Activated effector memory CD4-positive, alpha-beta T cell treated with Interleukin-2 at 50 U/mL for 16 hours (primary cell): ENCODE results near the gene CARD11.
A peak's percentile ranks its signal among the peaks of the same experiment; 100 is the strongest.

Source experiments
- DNase-seq: peaks from one replicate; pipeline ENCODE4 v3.0.0-alpha.2; 2020

The CARD11 gene

GRCh38 chr7:2894118-2894940 is 149.3 kb downstream of the CARD11 start:
- peak; percentile 38 for DNase-seq

- DNase-seq: no peak
These were observed 150.2 kb downstream of the CARD11 start for GRCh38 chr7:2893411-2893861.

GRCh38 chr7:2892549-2892948 is 151.1 kb downstream of the CARD11 start:
- no peak for DNase-seq

- no peak for DNase-seq
These were observed 155.9 kb downstream of the CARD11 start for GRCh38 chr7:2887816-2888215.

- peak; percentile 20 for DNase-seq
These were observed 156.8 kb downstream of the CARD11 start for GRCh38 chr7:2886900-2887299.

GRCh38 chr7:2886391-2886790 is 157.3 kb downstream of the CARD11 start:
- no peak for DNase-seq

GRCh38 chr7:2884161-2884560 is 159.5 kb downstream of the CARD11 start:
- no peak for DNase-seq

- DNase-seq: no peak
These were observed 160.6 kb downstream of the CARD11 start for GRCh38 chr7:2883101-2883500.

GRCh38 chr7:2882111-2882510 is 161.6 kb downstream of the CARD11 start:
- no peak for DNase-seq

- DNase-seq: no peak
These were observed 162.7 kb downstream of the CARD11 start for GRCh38 chr7:2880874-2881533.

- DNase-seq: no peak
These were observed 163.6 kb downstream of the CARD11 start for GRCh38 chr7:2880051-2880450.

- no peak for DNase-seq
These were observed 164.3 kb downstream of the CARD11 start for GRCh38 chr7:2879354-2879753.

- no peak for DNase-seq
These were observed 165.4 kb downstream of the CARD11 start for GRCh38 chr7:2878306-2878705.

GRCh38 chr7:2876031-2876731 is 167.5 kb downstream of the CARD11 start:
- DNase-seq: no peak

- DNase-seq: no peak
These were observed 169.7 kb downstream of the CARD11 start for GRCh38 chr7:2873686-2874551.

- DNase-seq: no peak
These were observed 170.5 kb downstream of the CARD11 start for GRCh38 chr7:2873146-2873545.

- no peak for DNase-seq
These were observed 171.3 kb downstream of the CARD11 start for GRCh38 chr7:2872296-2872874.

GRCh38 chr7:2870471-2870931 is 173.2 kb downstream of the CARD11 start:
- DNase-seq: peak; percentile 43

GRCh38 chr7:2869981-2870380 is 173.7 kb downstream of the CARD11 start:
- no peak for DNase-seq

- DNase-seq: no peak
These were observed 177.1 kb downstream of the CARD11 start for GRCh38 chr7:2866601-2867000.

GRCh38 chr7:2864999-2865670 is 178.5 kb downstream of the CARD11 start:
- peak; percentile 56 for DNase-seq
